HepG2 (cell line): ENCODE data around the gene ARHGEF16. TPM values are rescaled to one million over a fixed set of nuclear protein-coding genes. Genes with fewer than 3 reads are reported as not detected.

Source experiments
- GTF3A ChIP-seq: sonication (generic); formaldehyde crosslinking; conservative IDR thresholded peaks from 2 replicates; pipeline ENCODE4 v1.4.0; 2020; ENCODE audit warnings: mild to moderate bottlenecking, missing genetic modification reagents
- IKZF1 ChIP-seq: fragments of 450-650 bp; IDR thresholded peaks from 2 replicates; pipeline ENCODE4 v1.7.1; 2016
- IRF2 ChIP-seq: IDR thresholded peaks from 2 replicates; pipeline ENCODE4 v1.6.1; 2018; ENCODE audit warnings: missing genetic modification reagents, missing compliant biosample characterization
- KDM5B ChIP-seq: sonication (generic); formaldehyde crosslinking; IDR thresholded peaks from 2 replicates; pipeline ENCODE4 v1.4.0; 2020; ENCODE audit warnings: missing genetic modification reagents, mild to moderate bottlenecking, borderline replicate concordance
- MEIS2 ChIP-seq: sonication (generic); formaldehyde crosslinking; IDR thresholded peaks from 2 replicates; pipeline ENCODE4 v1.9.0; 2021; ENCODE audit warnings: mild to moderate bottlenecking, missing genetic modification reagents
- MTF2 ChIP-seq: sonication (generic); formaldehyde crosslinking; IDR thresholded peaks from 2 replicates; pipeline ENCODE4 v1.5.0; 2020; ENCODE audit warnings: missing genetic modification reagents, borderline replicate concordance
- NFE2L1 ChIP-seq: sonication (generic); formaldehyde crosslinking; IDR thresholded peaks from 2 replicates; pipeline ENCODE4 v1.4.0; 2020; ENCODE audit warnings: missing genetic modification reagents, mild to moderate bottlenecking, borderline replicate concordance
- PHF8 ChIP-seq: sonication (generic); formaldehyde crosslinking; IDR thresholded peaks from 2 replicates; pipeline ENCODE4 v1.5.0; 2020; ENCODE audit warnings: missing genetic modification reagents
- REL ChIP-seq: sonication (generic); formaldehyde crosslinking; conservative IDR thresholded peaks from 2 replicates; pipeline ENCODE4 v1.8.0; 2022; ENCODE audit warnings: mild to moderate bottlenecking, missing genetic modification reagents, moderate library complexity
- YEATS4 ChIP-seq: sonication (generic); formaldehyde crosslinking; IDR thresholded peaks from 2 replicates; pipeline ENCODE4 v1.4.0; 2020; ENCODE audit warnings: missing genetic modification reagents, borderline replicate concordance
- ZIK1 ChIP-seq: sonication (generic); formaldehyde crosslinking; IDR thresholded peaks from 2 replicates; pipeline ENCODE4 v1.5.0; 2020; ENCODE audit warnings: mild to moderate bottlenecking, low read depth, missing genetic modification reagents, borderline replicate concordance
- ZNF124 ChIP-seq: sonication (generic); formaldehyde crosslinking; IDR thresholded peaks from 2 replicates; pipeline ENCODE4 v1.4.0; 2020; ENCODE audit warnings: missing genetic modification reagents
- ZNF138 ChIP-seq: sonication (generic); formaldehyde crosslinking; IDR thresholded peaks from 2 replicates; pipeline ENCODE4 v1.5.0; 2020; ENCODE audit warnings: mild to moderate bottlenecking, low read depth, missing genetic modification reagents
- ZNF782 ChIP-seq: sonication (generic); formaldehyde crosslinking; IDR thresholded peaks from 2 replicates; pipeline ENCODE4 v1.4.0; 2020; ENCODE audit warnings: missing genetic modification reagents, mild to moderate bottlenecking, borderline replicate concordance
- polyA plus RNA-seq, 8 experiments: library from polyadenylated mRNA; depleted of rRNA in 3 of 8; stranded (reverse) in 7 of 8; unstranded in 1 of 8; fragments of >200 nt; fragmentation: Illumina TruSeq in 4 of 8; extraction: Trizol in 4 of 8; gene quantifications; 2 replicates each; pipeline versions ENCODE4 v1.2.1 to v1.2.3, GENCODE V29; 2011 to 2016; ENCODE audit warnings: low read depth in 4 of 8, missing spikeins in 1 of 8, mixed read lengths in 1 of 8; ENCODE audit not compliant: insufficient read depth in 1 of 8
- total RNA-seq, 5 experiments: library from RNA; depleted of rRNA; stranded (reverse); fragments of >200 nt; fragmentation: Illumina TruSeq; extraction: Trizol; gene quantifications; 2 replicates each; pipeline ENCODE4 v1.2.3, GENCODE V29; 2016; ENCODE audit warnings: low read depth in 1 of 5
- TF ChIP-seq, protein P1 (sequence below): sonication (generic); formaldehyde crosslinking; IDR thresholded peaks from 2 replicates; pipeline ENCODE4 v1.5.1; 2020; ENCODE audit warnings: missing genetic modification reagents, mild to moderate bottlenecking, borderline replicate concordance
- TF ChIP-seq, protein P2 (sequence below): sonication (generic); formaldehyde crosslinking; conservative IDR thresholded peaks from 2 replicates; pipeline ENCODE4 v1.8.0; 2022; ENCODE audit warnings: missing genetic modification reagents
- TF ChIP-seq, protein P3 (sequence below): sonication (generic); formaldehyde crosslinking; IDR thresholded peaks from 2 replicates; pipeline ENCODE4 v1.5.0; 2020; ENCODE audit warnings: missing genetic modification reagents
- TF ChIP-seq, protein P4 (sequence below): IDR thresholded peaks from 2 replicates; pipeline ENCODE4 v1.6.1; 2012; ENCODE audit warnings: inconsistent platforms
- TF ChIP-seq, protein P5 (sequence below): sonication (generic); formaldehyde crosslinking; IDR thresholded peaks from 2 replicates; pipeline ENCODE4 v1.5.0; 2020; ENCODE audit warnings: mild to moderate bottlenecking, missing genetic modification reagents, borderline replicate concordance

ARHGEF16 gene
- total and polyA plus RNA-seq, 2 of the 13 experiments (the other 11 are each of a cell fraction or from before 2014, with no cell fraction given) = 20.3 to 39.9 TPM

DNA sequence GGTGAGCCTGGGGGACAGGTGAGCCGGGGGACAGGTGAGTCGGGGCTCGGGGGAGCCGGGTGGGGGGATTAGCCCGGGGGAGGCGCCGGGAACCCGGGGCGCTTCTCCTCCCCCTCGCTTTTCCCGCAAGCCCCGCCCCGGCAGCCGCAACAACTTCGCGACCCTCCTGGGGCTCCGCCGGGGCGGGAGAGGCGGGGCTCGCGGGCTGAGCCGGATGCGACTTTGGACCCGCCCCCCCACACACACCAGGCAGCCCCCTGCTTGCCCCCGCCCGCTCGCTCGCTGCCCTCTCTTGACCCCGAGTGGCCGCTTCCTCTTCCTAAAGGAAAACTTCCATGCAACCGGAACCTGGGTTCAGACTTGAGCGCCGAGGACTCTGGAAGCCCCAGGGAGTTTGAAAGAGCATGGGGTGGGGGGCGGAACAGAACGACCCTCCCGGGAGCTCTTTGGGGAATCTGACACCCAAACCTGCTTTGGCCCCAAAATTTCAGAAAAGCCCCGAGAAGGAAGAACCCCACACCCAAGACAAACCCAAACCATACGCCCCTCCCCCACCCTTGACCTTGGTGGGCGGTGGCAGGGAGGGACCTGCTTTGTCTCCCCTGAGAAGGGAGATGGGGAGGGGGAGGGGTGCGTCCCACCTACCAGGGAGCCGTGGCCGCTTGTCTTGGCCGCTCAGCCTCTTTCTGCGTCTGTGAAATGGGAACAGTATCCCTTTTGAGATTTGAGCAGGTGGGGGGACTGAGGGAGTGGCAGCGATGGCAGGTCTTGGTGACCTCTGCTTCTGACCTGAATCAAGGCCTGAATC lies 550 bp downstream of the ARHGEF16 start (continued):
- TF ChIP-seq, protein P1, sequence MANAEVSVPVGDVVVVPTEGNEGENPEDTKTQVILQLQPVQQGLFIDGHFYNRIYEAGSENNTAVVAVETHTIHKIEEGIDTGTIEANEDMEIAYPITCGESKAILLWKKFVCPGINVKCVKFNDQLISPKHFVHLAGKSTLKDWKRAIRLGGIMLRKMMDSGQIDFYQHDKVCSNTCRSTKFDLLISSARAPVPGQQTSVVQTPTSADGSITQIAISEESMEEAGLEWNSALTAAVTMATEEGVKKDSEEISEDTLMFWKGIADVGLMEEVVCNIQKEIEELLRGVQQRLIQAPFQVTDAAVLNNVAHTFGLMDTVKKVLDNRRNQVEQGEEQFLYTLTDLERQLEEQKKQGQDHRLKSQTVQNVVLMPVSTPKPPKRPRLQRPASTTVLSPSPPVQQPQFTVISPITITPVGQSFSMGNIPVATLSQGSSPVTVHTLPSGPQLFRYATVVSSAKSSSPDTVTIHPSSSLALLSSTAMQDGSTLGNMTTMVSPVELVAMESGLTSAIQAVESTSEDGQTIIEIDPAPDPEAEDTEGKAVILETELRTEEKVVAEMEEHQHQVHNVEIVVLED (CRISPR knock-in tag) = no peak; the same call in 1 of the 2 replicates
- TF ChIP-seq KDM5B = peak; percentile 61; the same call in 1 of the 2 replicates
- no peak for TF ChIP-seq ZNF124 (CRISPR knock-in tag)
- TF ChIP-seq ZIK1 (CRISPR knock-in tag) = no peak
- TF ChIP-seq IKZF1 = no peak
- TF ChIP-seq NFE2L1 (CRISPR knock-in tag) = no peak
- no peak for TF ChIP-seq MTF2
- 0 out of 2 replicates have a peak, but pooled peaks have one; percentile 41 for TF ChIP-seq REL (CRISPR knock-in tag)
- TF ChIP-seq PHF8 (CRISPR knock-in tag) = peak; percentile 44; the same call in 1 of the 2 replicates
- TF ChIP-seq, protein P2, sequence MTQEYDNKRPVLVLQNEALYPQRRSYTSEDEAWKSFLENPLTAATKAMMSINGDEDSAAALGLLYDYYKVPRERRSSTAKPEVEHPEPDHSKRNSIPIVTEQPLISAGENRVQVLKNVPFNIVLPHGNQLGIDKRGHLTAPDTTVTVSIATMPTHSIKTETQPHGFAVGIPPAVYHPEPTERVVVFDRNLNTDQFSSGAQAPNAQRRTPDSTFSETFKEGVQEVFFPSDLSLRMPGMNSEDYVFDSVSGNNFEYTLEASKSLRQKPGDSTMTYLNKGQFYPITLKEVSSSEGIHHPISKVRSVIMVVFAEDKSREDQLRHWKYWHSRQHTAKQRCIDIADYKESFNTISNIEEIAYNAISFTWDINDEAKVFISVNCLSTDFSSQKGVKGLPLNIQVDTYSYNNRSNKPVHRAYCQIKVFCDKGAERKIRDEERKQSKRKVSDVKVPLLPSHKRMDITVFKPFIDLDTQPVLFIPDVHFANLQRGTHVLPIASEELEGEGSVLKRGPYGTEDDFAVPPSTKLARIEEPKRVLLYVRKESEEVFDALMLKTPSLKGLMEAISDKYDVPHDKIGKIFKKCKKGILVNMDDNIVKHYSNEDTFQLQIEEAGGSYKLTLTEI = no peak
- TF ChIP-seq, protein P3, sequence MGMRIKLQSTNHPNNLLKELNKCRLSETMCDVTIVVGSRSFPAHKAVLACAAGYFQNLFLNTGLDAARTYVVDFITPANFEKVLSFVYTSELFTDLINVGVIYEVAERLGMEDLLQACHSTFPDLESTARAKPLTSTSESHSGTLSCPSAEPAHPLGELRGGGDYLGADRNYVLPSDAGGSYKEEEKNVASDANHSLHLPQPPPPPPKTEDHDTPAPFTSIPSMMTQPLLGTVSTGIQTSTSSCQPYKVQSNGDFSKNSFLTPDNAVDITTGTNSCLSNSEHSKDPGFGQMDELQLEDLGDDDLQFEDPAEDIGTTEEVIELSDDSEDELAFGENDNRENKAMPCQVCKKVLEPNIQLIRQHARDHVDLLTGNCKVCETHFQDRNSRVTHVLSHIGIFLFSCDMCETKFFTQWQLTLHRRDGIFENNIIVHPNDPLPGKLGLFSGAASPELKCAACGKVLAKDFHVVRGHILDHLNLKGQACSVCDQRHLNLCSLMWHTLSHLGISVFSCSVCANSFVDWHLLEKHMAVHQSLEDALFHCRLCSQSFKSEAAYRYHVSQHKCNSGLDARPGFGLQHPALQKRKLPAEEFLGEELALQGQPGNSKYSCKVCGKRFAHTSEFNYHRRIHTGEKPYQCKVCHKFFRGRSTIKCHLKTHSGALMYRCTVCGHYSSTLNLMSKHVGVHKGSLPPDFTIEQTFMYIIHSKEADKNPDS (CRISPR knock-in tag) = no peak
- no peak for TF ChIP-seq ZNF782 (CRISPR knock-in tag)
- TF ChIP-seq ZNF138 (CRISPR knock-in tag) = no peak
- TF ChIP-seq, protein P4, sequence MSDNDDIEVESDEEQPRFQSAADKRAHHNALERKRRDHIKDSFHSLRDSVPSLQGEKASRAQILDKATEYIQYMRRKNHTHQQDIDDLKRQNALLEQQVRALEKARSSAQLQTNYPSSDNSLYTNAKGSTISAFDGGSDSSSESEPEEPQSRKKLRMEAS = no peak
- TF ChIP-seq GTF3A = no peak
- no peak for TF ChIP-seq IRF2 (CRISPR knock-in tag)
- TF ChIP-seq, protein P5, sequence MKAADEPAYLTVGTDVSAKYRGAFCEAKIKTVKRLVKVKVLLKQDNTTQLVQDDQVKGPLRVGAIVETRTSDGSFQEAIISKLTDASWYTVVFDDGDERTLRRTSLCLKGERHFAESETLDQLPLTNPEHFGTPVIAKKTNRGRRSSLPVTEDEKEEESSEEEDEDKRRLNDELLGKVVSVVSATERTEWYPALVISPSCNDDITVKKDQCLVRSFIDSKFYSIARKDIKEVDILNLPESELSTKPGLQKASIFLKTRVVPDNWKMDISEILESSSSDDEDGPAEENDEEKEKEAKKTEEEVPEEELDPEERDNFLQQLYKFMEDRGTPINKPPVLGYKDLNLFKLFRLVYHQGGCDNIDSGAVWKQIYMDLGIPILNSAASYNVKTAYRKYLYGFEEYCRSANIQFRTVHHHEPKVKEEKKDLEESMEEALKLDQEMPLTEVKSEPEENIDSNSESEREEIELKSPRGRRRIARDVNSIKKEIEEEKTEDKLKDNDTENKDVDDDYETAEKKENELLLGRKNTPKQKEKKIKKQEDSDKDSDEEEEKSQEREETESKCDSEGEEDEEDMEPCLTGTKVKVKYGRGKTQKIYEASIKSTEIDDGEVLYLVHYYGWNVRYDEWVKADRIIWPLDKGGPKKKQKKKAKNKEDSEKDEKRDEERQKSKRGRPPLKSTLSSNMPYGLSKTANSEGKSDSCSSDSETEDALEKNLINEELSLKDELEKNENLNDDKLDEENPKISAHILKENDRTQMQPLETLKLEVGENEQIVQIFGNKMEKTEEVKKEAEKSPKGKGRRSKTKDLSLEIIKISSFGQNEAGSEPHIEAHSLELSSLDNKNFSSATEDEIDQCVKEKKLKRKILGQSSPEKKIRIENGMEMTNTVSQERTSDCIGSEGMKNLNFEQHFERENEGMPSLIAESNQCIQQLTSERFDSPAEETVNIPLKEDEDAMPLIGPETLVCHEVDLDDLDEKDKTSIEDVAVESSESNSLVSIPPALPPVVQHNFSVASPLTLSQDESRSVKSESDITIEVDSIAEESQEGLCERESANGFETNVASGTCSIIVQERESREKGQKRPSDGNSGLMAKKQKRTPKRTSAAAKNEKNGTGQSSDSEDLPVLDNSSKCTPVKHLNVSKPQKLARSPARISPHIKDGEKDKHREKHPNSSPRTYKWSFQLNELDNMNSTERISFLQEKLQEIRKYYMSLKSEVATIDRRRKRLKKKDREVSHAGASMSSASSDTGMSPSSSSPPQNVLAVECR (CRISPR knock-in tag) = no peak
- TF ChIP-seq MEIS2 = peak; percentile 53
- 0 out of 2 replicates have a peak, but pooled peaks have one; percentile 15 for TF ChIP-seq YEATS4
